K562 (cell line): ENCODE measurements around the gene GATAD2B. TPM values are rescaled to one million over a fixed set of nuclear protein-coding genes. Genes with fewer than 3 reads are reported as not detected.

ENCODE experiments used
- ASH1L ChIP-seq: fragments of 450-650 bp; IDR thresholded peaks from 2 replicates; pipeline ENCODE4 v1.6.1; 2018; ENCODE audit warnings: borderline replicate concordance, mild to moderate bottlenecking, low read depth; ENCODE audit not compliant: partially characterized antibody
- CBFA2T3 ChIP-seq: fragments of 450-650 bp; IDR thresholded peaks from 2 replicates; pipeline ENCODE4 v1.6.1; 2017
- DACH1 ChIP-seq: fragments of 450-650 bp; IDR thresholded peaks from 2 replicates; pipeline ENCODE4 v1.6.1; 2018; ENCODE audit not compliant: partially characterized antibody
- KDM1A ChIP-seq, 2 experiments: fragments of 450-650 bp; IDR thresholded peaks; 2 replicates each; pipeline ENCODE4 v1.6.1; 2016; ENCODE audit warnings: mild to moderate bottlenecking in 2 of 2
- MCM5 ChIP-seq: fragments of 450-650 bp; IDR thresholded peaks from 2 replicates; pipeline ENCODE4 v1.6.1; 2016; ENCODE audit warnings: low read depth
- MTA2 ChIP-seq: fragments of 450-650 bp; IDR thresholded peaks from 2 replicates; pipeline ENCODE4 v1.6.1; 2016; ENCODE audit warnings: low read depth
- POLR2AphosphoS5 ChIP-seq: IDR thresholded peaks from 2 replicates; pipeline ENCODE4 v1.6.1; 2011; ENCODE audit warnings: mild to moderate bottlenecking, low read depth, low read length, moderate library complexity; ENCODE audit not compliant: control insufficient read depth, insufficient read depth
- RCOR1 ChIP-seq, 2 experiments: IDR thresholded peaks; 2 replicates each; pipeline ENCODE4 v1.6.1; 2012; ENCODE audit warnings: low read depth in 2 of 2, low read length in 2 of 2, borderline replicate concordance in 1 of 2, improper control_type of control experiment in 1 of 2
- SAFB2 ChIP-seq: fragments of 200-400 bp; formaldehyde crosslinking; IDR thresholded peaks from 2 replicates; pipeline ENCODE4 v1.6.1; 2018; ENCODE audit warnings: borderline replicate concordance, low read length, low read depth, moderate library complexity; ENCODE audit not compliant: severe bottlenecking
- SOX6 ChIP-seq: fragments of 450-650 bp; IDR thresholded peaks from 2 replicates; pipeline ENCODE4 v1.6.1; 2014; ENCODE audit warnings: mild to moderate bottlenecking
- SRF ChIP-seq, 2 experiments: fragments of 250-450, 450-650 bp in 1 of 2; sonication (Bioruptor Pico) in 1 of 2; sonication (generic) in 1 of 2; formaldehyde crosslinking; IDR thresholded peaks; 2 replicates each; pipeline versions ENCODE4 v1.5.0 to v1.5.1; 2020 to 2022; ENCODE audit warnings: mild to moderate bottlenecking in 1 of 2, missing genetic modification reagents in 1 of 2
- STAT5A ChIP-seq: IDR thresholded peaks from 2 replicates; pipeline ENCODE4 v1.6.1; 2012; ENCODE audit warnings: low read length, inconsistent platforms, borderline replicate concordance
- ZBTB11 ChIP-seq, 3 experiments: fragments of 200-800 bp in 1 of 3; fragments of 250-450 bp in 1 of 3; fragments of 450-650 bp in 1 of 3; sonication (Bioruptor Pico) in 1 of 3; sonication (Bioruptor generic) in 1 of 3; formaldehyde crosslinking in 1 of 3; IDR thresholded peaks; 2 replicates each; pipeline versions ENCODE4 v1.6.1 to v1.8.0; 2016 to 2022; ENCODE audit warnings: mild to moderate bottlenecking in 2 of 3, missing genetic modification characterization in 2 of 3, missing compliant biosample characterization in 1 of 3, moderate library complexity in 1 of 3
- ZNF717 ChIP-seq: fragments of 250-450 bp; sonication (Bioruptor Pico); IDR thresholded peaks from 2 replicates; pipeline ENCODE4 v1.5.0; 2021
- ZNF76 ChIP-seq: fragments of 250-450 bp; sonication (Bioruptor Pico); IDR thresholded peaks from 2 replicates; pipeline ENCODE4 v1.4.0; 2020; ENCODE audit warnings: mild to moderate bottlenecking, moderate library complexity, borderline replicate concordance
- polyA plus RNA-seq, 8 experiments: library from polyadenylated mRNA; depleted of rRNA in 4 of 8; stranded (reverse) in 5 of 8; unstranded in 3 of 8; fragments of >200 nt; fragmentation: Nextera tagmentation in 2 of 8; fragmentation: Illumina TruSeq in 1 of 8; extraction: Ambion mirVana in 2 of 8; extraction: Trizol in 1 of 8; gene quantifications; 2 replicates each; pipeline versions ENCODE4 v1.2.1 to v1.2.3, GENCODE V29; 2011 to 2014; ENCODE audit warnings: inconsistent platforms in 1 of 8, missing spikeins in 1 of 8
- total RNA-seq, 7 experiments: library from RNA; depleted of rRNA in 6 of 7; stranded (reverse); fragments of >200 nt in 6 of 7; fragmentation: Illumina TruSeq in 2 of 7; extraction: Trizol in 2 of 7; gene quantifications; 2 replicates each; pipeline versions ENCODE4 v1.2.1 to v1.2.3, GENCODE V29; 2011 to 2021; ENCODE audit warnings: low replicate concordance in 1 of 7
- TF ChIP-seq, protein P1 (sequence below): fragments of 450-650 bp; IDR thresholded peaks from one replicate; pipeline ENCODE4 v1.6.1; 2018; ENCODE audit warnings: mild to moderate bottlenecking, moderate library complexity; ENCODE audit not compliant: partially characterized antibody
- TF ChIP-seq, protein P2 (sequence below), 2 experiments: IDR thresholded peaks; 2 replicates each; pipeline ENCODE4 v1.6.1; 2012; ENCODE audit warnings: improper control_type of control experiment in 2 of 2, low read depth in 2 of 2, low read length in 2 of 2, borderline replicate concordance in 1 of 2
- TF ChIP-seq, protein P3 (sequence below): fragments of 250-450 bp; sonication (Bioruptor Pico); IDR thresholded peaks from 2 replicates; pipeline ENCODE4 v1.4.0; 2020

GATAD2B gene
- total and polyA plus RNA-seq, 9 of the 15 experiments (the other 6 are each of a cell fraction or from before 2014, with no cell fraction given): 1.5 to 40.2 (median 4.9) TPM

GRCh38 chr1:153883223-153883622 lies 39.5 kb downstream of the GATAD2B start (continued):
- TF ChIP-seq ZBTB11 (CRISPR knock-in tag; IDR thresholded peaks at IDR 0.05) (peak in 1 of 3 experiments; percentile 45; a peak in 1 of 6 replicates), ASH1L (no peak), ZNF717 (CRISPR knock-in tag) (no peak), SAFB2 (no peak), DACH1 (peak; percentile 9), MTA2 (peak; percentile 56; the same call in 1 of the 2 replicates), POLR2AphosphoS5 (peak; percentile 40; the same call in 1 of the 2 replicates), MCM5 (no peak), RCOR1 (IDR thresholded peaks at IDR 0.05; ENCODE audit: borderline replicate concordance in 1 of 2, low read depth in 2 of 2, low read length in 2 of 2) (peak in 1 of 2 experiments; percentile 22; a peak in 1 of 4 replicates), STAT5A (peak; percentile 52; the same call in 1 of the 2 replicates), SOX6 (peak; percentile 73), CBFA2T3 (peak; percentile 89), SRF (CRISPR knock-in tag; IDR thresholded peaks at IDR 0.05) (no peak), ZNF76 (no peak), KDM1A (IDR thresholded peaks at IDR 0.05) (peak; percentile 42 to 54; a peak in 3 of 4 replicates)
- TF ChIP-seq, protein P1, sequence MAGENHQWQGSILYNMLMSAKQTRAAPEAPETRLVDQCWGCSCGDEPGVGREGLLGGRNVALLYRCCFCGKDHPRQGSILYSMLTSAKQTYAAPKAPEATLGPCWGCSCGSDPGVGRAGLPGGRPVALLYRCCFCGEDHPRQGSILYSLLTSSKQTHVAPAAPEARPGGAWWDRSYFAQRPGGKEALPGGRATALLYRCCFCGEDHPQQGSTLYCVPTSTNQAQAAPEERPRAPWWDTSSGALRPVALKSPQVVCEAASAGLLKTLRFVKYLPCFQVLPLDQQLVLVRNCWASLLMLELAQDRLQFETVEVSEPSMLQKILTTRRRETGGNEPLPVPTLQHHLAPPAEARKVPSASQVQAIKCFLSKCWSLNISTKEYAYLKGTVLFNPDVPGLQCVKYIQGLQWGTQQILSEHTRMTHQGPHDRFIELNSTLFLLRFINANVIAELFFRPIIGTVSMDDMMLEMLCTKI: no peak
- TF ChIP-seq, protein P2, sequence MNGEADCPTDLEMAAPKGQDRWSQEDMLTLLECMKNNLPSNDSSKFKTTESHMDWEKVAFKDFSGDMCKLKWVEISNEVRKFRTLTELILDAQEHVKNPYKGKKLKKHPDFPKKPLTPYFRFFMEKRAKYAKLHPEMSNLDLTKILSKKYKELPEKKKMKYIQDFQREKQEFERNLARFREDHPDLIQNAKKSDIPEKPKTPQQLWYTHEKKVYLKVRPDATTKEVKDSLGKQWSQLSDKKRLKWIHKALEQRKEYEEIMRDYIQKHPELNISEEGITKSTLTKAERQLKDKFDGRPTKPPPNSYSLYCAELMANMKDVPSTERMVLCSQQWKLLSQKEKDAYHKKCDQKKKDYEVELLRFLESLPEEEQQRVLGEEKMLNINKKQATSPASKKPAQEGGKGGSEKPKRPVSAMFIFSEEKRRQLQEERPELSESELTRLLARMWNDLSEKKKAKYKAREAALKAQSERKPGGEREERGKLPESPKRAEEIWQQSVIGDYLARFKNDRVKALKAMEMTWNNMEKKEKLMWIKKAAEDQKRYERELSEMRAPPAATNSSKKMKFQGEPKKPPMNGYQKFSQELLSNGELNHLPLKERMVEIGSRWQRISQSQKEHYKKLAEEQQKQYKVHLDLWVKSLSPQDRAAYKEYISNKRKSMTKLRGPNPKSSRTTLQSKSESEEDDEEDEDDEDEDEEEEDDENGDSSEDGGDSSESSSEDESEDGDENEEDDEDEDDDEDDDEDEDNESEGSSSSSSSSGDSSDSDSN (IDR thresholded peaks at IDR 0.05; ENCODE audit: borderline replicate concordance in 1 of 2, low read depth in 2 of 2, low read length in 2 of 2): no peak
- TF ChIP-seq, protein P3, sequence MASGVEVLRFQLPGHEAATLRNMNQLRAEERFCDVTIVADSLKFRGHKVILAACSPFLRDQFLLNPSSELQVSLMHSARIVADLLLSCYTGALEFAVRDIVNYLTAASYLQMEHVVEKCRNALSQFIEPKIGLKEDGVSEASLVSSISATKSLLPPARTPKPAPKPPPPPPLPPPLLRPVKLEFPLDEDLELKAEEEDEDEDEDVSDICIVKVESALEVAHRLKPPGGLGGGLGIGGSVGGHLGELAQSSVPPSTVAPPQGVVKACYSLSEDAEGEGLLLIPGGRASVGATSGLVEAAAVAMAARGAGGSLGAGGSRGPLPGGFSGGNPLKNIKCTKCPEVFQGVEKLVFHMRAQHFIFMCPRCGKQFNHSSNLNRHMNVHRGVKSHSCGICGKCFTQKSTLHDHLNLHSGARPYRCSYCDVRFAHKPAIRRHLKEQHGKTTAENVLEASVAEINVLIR: no peak
